Measurements from ENCODE around the gene TPT1. TPM values are rescaled to one million over a fixed set of nuclear protein-coding genes. Genes with fewer than 3 reads are reported as not detected.
A peak's percentile ranks its signal among the peaks of the same experiment; 100 is the strongest.
"Not testable (repeated sequence)": the region's sequence is repeated elsewhere in the genome, so short reads cannot be mapped to it uniquely, and the experiment has no call there.

The TPT1 gene
- total RNA-seq, 5 donors from 2014 or later (not counting 1 experiment from before 2014, with no cell fraction given), result 6,680 to 8,997 (median 7,956) TPM

DNA sequence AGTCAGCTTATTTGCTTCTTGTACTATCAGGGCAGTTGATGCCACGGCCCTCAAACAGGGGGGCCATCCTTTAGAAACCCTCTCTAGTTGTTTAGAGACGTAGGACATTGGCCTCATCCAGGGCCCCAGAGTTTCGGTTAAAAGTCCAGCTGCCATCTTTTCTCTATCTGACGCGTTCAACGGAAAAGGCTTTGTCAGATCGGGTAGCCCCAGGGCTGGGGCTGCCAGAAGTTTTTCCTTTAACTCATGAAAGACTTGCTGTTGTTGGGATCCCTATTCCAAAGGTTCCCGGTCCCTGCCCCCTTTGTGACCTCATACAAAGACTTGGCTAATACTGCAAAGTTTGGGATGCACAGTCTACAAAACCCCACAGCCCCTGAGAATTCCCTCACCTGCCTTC is 37.8 kb upstream of the TPT1 start:
- H3K9me3 Mint-ChIP-seq; H3K4me1 Mint-ChIP-seq; DNase-seq; H3K27me3 Mint-ChIP-seq; POLR2A ChIA-PET; CTCF ChIA-PET; ATAC-seq (replicated peaks in 1 of 4); H3K4me3 ChIP-seq (ENCODE audit: control insufficient read depth in 1 of 2, extremely low read depth in 1 of 2, low read length in 1 of 2); H3K36me3 ChIP-seq (ENCODE audit: control insufficient read depth in 2 of 2, extremely low read depth in 1 of 2, insufficient read depth in 1 of 2, low read length in 1 of 2); H3K4me1 ChIP-seq (ENCODE audit: control insufficient read depth in 1 of 2, extremely low read depth in 1 of 2, insufficient read depth in 2 of 2, low read length in 2 of 2); H3K4me3 Mint-ChIP-seq; H3K9me3 ChIP-seq; H3K27me3 ChIP-seq (replicated peaks in 1 of 2; ENCODE audit: control insufficient read depth in 2 of 2, extremely low read depth in 1 of 2, insufficient read depth in 2 of 2, low read length in 1 of 2); H3K36me3 Mint-ChIP-seq; H3K27ac ChIP-seq (ENCODE audit: low read length); H3K27ac Mint-ChIP-seq: not testable (repeated sequence)
- 98% methylated on average over 6 of the region's 8 CpGs for WGBS (ENCODE audit: insufficient coverage)

DNA sequence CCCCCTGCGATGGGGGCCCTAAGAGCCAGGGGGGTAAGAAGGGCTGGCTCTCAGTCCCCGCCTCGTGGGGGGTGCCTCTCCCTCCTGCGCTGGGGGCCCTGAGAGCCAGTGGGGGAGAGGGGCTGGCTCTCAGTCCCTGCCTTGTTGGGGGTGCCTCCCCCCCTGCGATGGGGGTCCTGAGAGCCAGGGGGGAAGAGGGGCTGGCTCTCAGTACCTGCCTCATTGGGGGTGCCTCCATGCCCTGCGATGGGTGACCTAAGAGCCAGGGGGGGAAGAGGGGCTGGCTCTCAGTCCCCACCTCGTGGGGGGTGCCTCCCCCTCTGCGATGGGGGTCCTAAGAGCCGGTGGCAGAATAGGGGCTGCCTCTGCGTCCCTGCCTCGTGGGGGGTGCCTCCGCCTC is 36.3 kb upstream of the TPT1 start:
- H3K4me1 ChIP-seq (ENCODE audit: control insufficient read depth in 1 of 2, extremely low read depth in 1 of 2, insufficient read depth in 2 of 2, low read length in 2 of 2); H3K36me3 Mint-ChIP-seq; H3K9me3 Mint-ChIP-seq; ATAC-seq (replicated peaks in 1 of 4); H3K27me3 Mint-ChIP-seq; H3K36me3 ChIP-seq (ENCODE audit: control insufficient read depth in 2 of 2, extremely low read depth in 1 of 2, insufficient read depth in 1 of 2, low read length in 1 of 2); H3K27me3 ChIP-seq (replicated peaks in 1 of 2; ENCODE audit: control insufficient read depth in 2 of 2, extremely low read depth in 1 of 2, insufficient read depth in 2 of 2, low read length in 1 of 2); POLR2A ChIA-PET; H3K4me3 Mint-ChIP-seq; CTCF ChIA-PET; DNase-seq; H3K4me3 ChIP-seq (ENCODE audit: control insufficient read depth in 1 of 2, extremely low read depth in 1 of 2, low read length in 1 of 2); H3K9me3 ChIP-seq; H3K27ac Mint-ChIP-seq; H3K27ac ChIP-seq (ENCODE audit: low read length): not testable (repeated sequence)
- WGBS (ENCODE audit: insufficient coverage), result 56% methylated on average over 2 of the region's 12 CpGs
- H3K4me1 Mint-ChIP-seq, result peaks cover 11 to 14% (median 11%) of the 10 kb centered on the region in 3 donors

DNA sequence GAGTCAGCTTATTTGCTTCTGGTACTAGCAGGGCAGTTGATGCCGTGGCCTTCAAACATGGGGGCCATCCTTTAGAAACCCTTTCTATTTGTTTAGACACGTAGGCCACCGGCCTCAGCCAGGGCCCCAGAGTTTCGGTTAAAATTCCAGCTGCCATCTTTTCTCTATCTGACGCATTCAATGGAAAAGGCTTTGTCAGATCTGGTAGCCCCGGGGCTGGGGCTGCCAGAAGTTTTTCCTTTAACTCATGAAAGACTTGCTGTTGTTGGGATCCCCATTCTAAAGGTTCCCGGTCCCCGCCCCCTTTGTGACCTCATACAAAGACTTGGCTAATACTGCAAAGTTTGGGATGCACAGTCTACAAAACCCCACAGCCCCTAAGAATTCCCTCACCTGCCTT is 35.7 kb upstream of the TPT1 start:
- POLR2A ChIA-PET; H3K27ac Mint-ChIP-seq; H3K4me3 ChIP-seq (ENCODE audit: control insufficient read depth in 1 of 2, extremely low read depth in 1 of 2, low read length in 1 of 2); H3K9me3 ChIP-seq; H3K36me3 Mint-ChIP-seq; DNase-seq; ATAC-seq (replicated peaks in 1 of 4); H3K9me3 Mint-ChIP-seq; H3K36me3 ChIP-seq (ENCODE audit: control insufficient read depth in 2 of 2, extremely low read depth in 1 of 2, insufficient read depth in 1 of 2, low read length in 1 of 2); H3K27me3 Mint-ChIP-seq; H3K4me3 Mint-ChIP-seq; H3K27ac ChIP-seq (ENCODE audit: low read length); H3K4me1 ChIP-seq (ENCODE audit: control insufficient read depth in 1 of 2, extremely low read depth in 1 of 2, insufficient read depth in 2 of 2, low read length in 2 of 2); H3K27me3 ChIP-seq (replicated peaks in 1 of 2; ENCODE audit: control insufficient read depth in 2 of 2, extremely low read depth in 1 of 2, insufficient read depth in 2 of 2, low read length in 1 of 2); CTCF ChIA-PET: not testable (repeated sequence)
- peaks cover 14% of the 10 kb centered on the region in 3 donors for H3K4me1 Mint-ChIP-seq
- WGBS (ENCODE audit: insufficient coverage), result 88% methylated on average over 5 of the region's 8 CpGs

DNA sequence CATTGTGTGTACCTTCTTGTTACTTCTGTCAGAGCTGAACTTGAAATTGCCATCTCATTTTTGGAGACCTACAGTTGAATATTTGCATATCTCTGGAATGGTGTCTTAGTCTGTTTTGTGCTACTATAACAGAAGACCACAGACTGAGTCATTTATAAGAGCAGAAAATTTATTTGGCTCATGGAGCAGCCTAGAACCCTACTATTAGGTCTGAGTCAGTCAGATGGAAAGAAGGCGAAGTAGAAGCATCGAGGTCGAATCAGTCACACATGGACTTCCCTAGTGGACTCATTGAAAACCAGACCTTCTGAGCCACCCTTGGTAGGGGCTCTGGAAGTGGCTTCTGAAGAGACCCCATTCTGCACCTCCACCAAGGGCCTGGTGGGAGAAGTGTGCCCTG is 33.9 kb upstream of the TPT1 start:
- no peak overlapping the region for H3K27ac Mint-ChIP-seq
- Histone ChIP-seq H3K4me1 (ENCODE audit: control insufficient read depth in 1 of 2, extremely low read depth in 1 of 2, insufficient read depth in 2 of 2, low read length in 2 of 2) (peaks cover 2 to 8% of the 10 kb centered on the region in 2 experiments), H3K36me3 (ENCODE audit: control insufficient read depth in 2 of 2, extremely low read depth in 1 of 2, insufficient read depth in 1 of 2, low read length in 1 of 2) (peaks cover 0 to 6% of the 10 kb centered on the region in 2 donors), H3K27me3 (replicated peaks in 1 of 2; ENCODE audit: control insufficient read depth in 2 of 2, extremely low read depth in 1 of 2, insufficient read depth in 2 of 2, low read length in 1 of 2) (no peaks in the 10 kb centered on the region), H3K4me3 (ENCODE audit: control insufficient read depth in 1 of 2, extremely low read depth in 1 of 2, low read length in 1 of 2) (no peak overlapping the region), H3K9me3 (no peaks in the 10 kb centered on the region), H3K27ac (ENCODE audit: low read length) (no peak overlapping the region)
- H3K4me1 Mint-ChIP-seq, result peaks cover 19 to 25% (median 24%) of the 10 kb centered on the region in 3 donors
- no peak for DNase-seq
- no CpG with 5 or more reads among the region's 3 CpGs for WGBS (ENCODE audit: insufficient coverage)
- no peaks in the 10 kb centered on the region for H3K27me3 Mint-ChIP-seq
- no peak for ATAC-seq (replicated peaks in 1 of 4)
- H3K4me3 Mint-ChIP-seq, result no peak overlapping the region
- H3K36me3 Mint-ChIP-seq, result peaks cover 6% of the 10 kb centered on the region
- ChIA-PET CTCF (interaction anchor here in 1 of 2 donors (1.1 kb wide), 1 partner anchor 10 kb away, joined by 4 read pairs; no protein-coding TSS in a partner anchor), POLR2A (interaction anchor here in 1 of 2 donors (0.5 to 0.7 kb wide), 2 partner anchors 25 to 44 kb away, joined by 3 to 4 read pairs; partner anchors contain the start of gene SLC25A30)
- H3K9me3 Mint-ChIP-seq, result no peaks in the 10 kb centered on the region

DNA sequence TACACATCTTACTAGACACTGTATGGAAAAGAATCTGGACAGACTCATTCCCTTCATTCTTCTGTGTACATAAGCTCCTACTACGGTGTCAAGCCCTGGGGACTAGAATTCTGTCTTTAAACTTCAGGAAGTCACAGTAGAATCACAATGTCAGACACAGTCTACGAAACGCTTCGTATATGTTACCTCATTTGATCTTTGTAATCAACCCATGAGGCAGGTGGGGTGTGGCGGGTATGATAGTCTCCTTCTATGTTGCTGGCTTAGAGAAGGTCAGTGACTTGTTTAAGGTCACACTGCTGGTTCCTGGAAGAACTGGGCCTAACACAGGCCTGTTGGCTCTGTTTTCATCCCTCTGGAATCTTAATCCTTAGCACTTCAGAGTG is 32.2 kb upstream of the TPT1 start:
- POLR2A ChIA-PET, result no interaction called here

DNA sequence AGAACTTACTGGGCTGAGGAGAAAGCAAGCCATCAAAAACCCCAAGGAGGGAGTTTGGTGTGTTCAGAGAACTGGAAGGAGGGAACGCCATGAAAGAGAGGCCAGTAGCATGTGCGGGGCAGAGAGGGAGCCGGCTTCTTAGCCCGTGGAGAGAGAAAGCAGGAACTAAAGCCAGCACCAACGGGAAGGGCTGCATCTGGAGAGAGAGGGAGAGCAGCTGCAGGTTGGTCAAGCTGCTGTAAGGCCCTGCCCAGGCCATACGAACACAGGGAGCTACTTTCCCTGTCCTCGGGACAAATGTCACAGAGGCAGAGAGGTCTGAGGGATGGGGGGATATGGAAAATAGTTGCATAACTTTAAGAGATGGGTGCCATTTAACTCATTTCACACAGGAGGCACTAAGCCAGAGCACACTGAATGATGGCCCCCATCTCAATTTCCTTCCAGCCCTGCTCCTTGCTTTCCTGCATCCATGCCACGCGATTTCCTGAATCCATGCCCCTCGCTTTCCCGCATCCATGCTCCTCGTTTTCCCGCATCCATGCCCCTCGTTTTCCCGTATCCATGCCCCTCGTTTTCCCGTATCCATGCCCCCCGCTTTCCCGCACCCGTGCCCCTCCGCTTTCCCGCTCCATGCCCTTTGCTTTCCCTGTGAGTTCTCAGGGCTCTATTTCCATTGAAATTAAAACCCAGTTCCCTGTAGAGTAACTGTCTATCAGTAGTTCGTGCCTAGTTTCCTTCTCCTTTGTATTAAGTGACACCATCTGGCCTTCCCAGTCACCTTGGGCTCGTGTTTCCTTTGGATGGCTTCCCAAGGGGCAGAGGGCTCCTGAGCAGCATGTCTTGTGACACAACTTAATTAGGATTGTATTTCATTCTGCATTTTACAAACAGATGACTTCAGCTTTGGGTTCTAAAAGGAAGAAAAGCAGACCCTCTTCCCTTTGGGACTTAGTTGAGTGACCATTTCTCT is 31.5 kb upstream of the TPT1 start:
- H3K36me3 ChIP-seq (ENCODE audit: control insufficient read depth in 2 of 2, extremely low read depth in 1 of 2, insufficient read depth in 1 of 2, low read length in 1 of 2), result peaks cover 6% of the 10 kb centered on the region in 2 donors
- no peak for DNase-seq
- no peak overlapping the region for H3K27ac ChIP-seq (ENCODE audit: low read length)
- no peak overlapping the region for H3K4me3 ChIP-seq (ENCODE audit: control insufficient read depth in 1 of 2, extremely low read depth in 1 of 2, low read length in 1 of 2)
- Mint-ChIP-seq H3K27ac (peak overlapping the region; percentile 15 to 68), H3K4me1 (peaks cover 37 to 48% (median 44%) of the 10 kb centered on the region in 3 donors), H3K27me3 (no peaks in the 10 kb centered on the region), H3K36me3 (peaks cover 11% of the 10 kb centered on the region), H3K9me3 (no peaks in the 10 kb centered on the region), H3K4me3 (no peak overlapping the region)
- 93% methylated on average over 20 of the region's 24 CpGs for WGBS (ENCODE audit: insufficient coverage)
- H3K9me3 ChIP-seq, result no peaks in the 10 kb centered on the region
- ChIA-PET POLR2A (no interaction called here), CTCF (interaction anchor here (0.6 to 2.5 kb wide), 10 partner anchors 12 to 306 kb away, joined by 3 to 9 read pairs (median 4); partner anchors contain the start of gene GTF2F2 (in 1 of the 2))
- no peaks in the 10 kb centered on the region for H3K27me3 ChIP-seq (replicated peaks in 1 of 2; ENCODE audit: control insufficient read depth in 2 of 2, extremely low read depth in 1 of 2, insufficient read depth in 2 of 2, low read length in 1 of 2)
- ATAC-seq (replicated peaks in 1 of 4), result no peak
- H3K4me1 ChIP-seq (ENCODE audit: control insufficient read depth in 1 of 2, extremely low read depth in 1 of 2, insufficient read depth in 2 of 2, low read length in 2 of 2), result peaks cover 7 to 21% of the 10 kb centered on the region in 2 experiments

More for the DNA sequence above, 32.2 kb upstream of the TPT1 start:
- Mint-ChIP-seq H3K4me1 (peaks cover 32 to 41% (median 37%) of the 10 kb centered on the region in 3 donors), H3K36me3 (peaks cover 11% of the 10 kb centered on the region), H3K4me3 (no peak overlapping the region), H3K27me3 (no peaks in the 10 kb centered on the region), H3K27ac (peak overlapping the region in 1 of 2 donors; percentile 68), H3K9me3 (no peaks in the 10 kb centered on the region)
- DNase-seq (no peak), ATAC-seq (replicated peaks in 1 of 4) (no peak)
- Histone ChIP-seq H3K4me1 (ENCODE audit: control insufficient read depth in 1 of 2, extremely low read depth in 1 of 2, insufficient read depth in 2 of 2, low read length in 2 of 2) (peaks cover 4 to 15% of the 10 kb centered on the region in 2 experiments), H3K27me3 (replicated peaks in 1 of 2; ENCODE audit: control insufficient read depth in 2 of 2, extremely low read depth in 1 of 2, insufficient read depth in 2 of 2, low read length in 1 of 2) (no peaks in the 10 kb centered on the region), H3K4me3 (ENCODE audit: control insufficient read depth in 1 of 2, extremely low read depth in 1 of 2, low read length in 1 of 2) (no peak overlapping the region), H3K27ac (ENCODE audit: low read length) (no peak overlapping the region), H3K36me3 (ENCODE audit: control insufficient read depth in 2 of 2, extremely low read depth in 1 of 2, insufficient read depth in 1 of 2, low read length in 1 of 2) (peaks cover 6% of the 10 kb centered on the region in 2 donors), H3K9me3 (no peaks in the 10 kb centered on the region)
- CTCF ChIA-PET, result interaction anchor here in 1 of 2 donors (0.6 kb wide), 1 partner anchor 118 kb away, joined by 3 read pairs; no protein-coding TSS in a partner anchor
- WGBS (ENCODE audit: insufficient coverage), result 80% methylated on average over 1 of the region's 5 CpGs

Measured in T-cell (primary cell).